Neural progenitor cell (in vitro differentiated cells): ENCODE data around the gene PTPRN2. TPM values are rescaled to one million over a fixed set of nuclear protein-coding genes. Genes with fewer than 3 reads are reported as not detected.
A peak's percentile ranks its signal among the peaks of the same experiment; 100 is the strongest.

ENCODE experiments used
- DNase-seq: peaks from one replicate; pipeline ENCODE4 v3.0.0-alpha.2; 2016; ENCODE audit warnings: low spot score
- H2AFZ ChIP-seq: fragments of 200-600 bp; sonication (generic); replicated peaks from 2 replicates; pipeline ENCODE4 v1.6.1; 2016; ENCODE audit warnings: antibody characterized with exemption
- H3F3A ChIP-seq: fragments of 200-600 bp; sonication (generic); 2 replicates; pipeline ENCODE4 v1.6.1; 2016; ENCODE audit warnings: antibody characterized with exemption, low read depth
- H3K27ac ChIP-seq: fragments of 200-600 bp; sonication (generic); 2 replicates; pipeline ENCODE4 v1.5.1; 2016; ENCODE audit warnings: mild to moderate bottlenecking
- H3K27me3 ChIP-seq: fragments of 200-600 bp; sonication (generic); 2 replicates; pipeline ENCODE4 v1.6.1; 2016; ENCODE audit warnings: mild to moderate bottlenecking, moderate library complexity
- H3K36me3 ChIP-seq: fragments of 200-600 bp; sonication (generic); 2 replicates; pipeline ENCODE4 v1.5.1; 2016
- H3K4me1 ChIP-seq: fragments of 200-600 bp; sonication (generic); 2 replicates; pipeline ENCODE4 v1.6.1; 2016; ENCODE audit warnings: mixed run types
- H3K4me2 ChIP-seq: fragments of 200-600 bp; sonication (generic); 2 replicates; pipeline ENCODE4 v1.6.1; 2016
- H3K4me3 ChIP-seq: fragments of 200-600 bp; sonication (generic); 2 replicates; pipeline ENCODE4 v1.5.1; 2016
- H3K79me2 ChIP-seq: fragments of 200-600 bp; sonication (generic); 2 replicates; pipeline ENCODE4 v1.6.1; 2016; ENCODE audit warnings: low read depth
- H3K9ac ChIP-seq: fragments of 200-600 bp; sonication (generic); 2 replicates; pipeline ENCODE4 v1.6.1; 2016
- H3K9me3 ChIP-seq: fragments of 200-600 bp; sonication (generic); 2 replicates; pipeline ENCODE4 v1.5.1; 2016; ENCODE audit warnings: low read depth
- H4K20me1 ChIP-seq: fragments of 200-600 bp; sonication (generic); 2 replicates; pipeline ENCODE4 v1.6.1; 2016; ENCODE audit warnings: low read depth
- H3K27ac Mint-ChIP-seq: 3 replicates; pipeline ENCODE4 v1.8.0; 2021; ENCODE audit warnings: mixed read lengths
- H3K27me3 Mint-ChIP-seq: 2 replicates; pipeline ENCODE4 v1.8.0; 2022; ENCODE audit warnings: low read depth, mild to moderate bottlenecking, inconsistent platforms, moderate library complexity, mixed read lengths; ENCODE audit not compliant: insufficient read depth
- H3K36me3 Mint-ChIP-seq: 3 replicates; pipeline ENCODE4 v1.8.0; 2021; ENCODE audit warnings: mixed read lengths
- H3K4me1 Mint-ChIP-seq: 3 replicates; pipeline ENCODE4 v1.8.0; 2021; ENCODE audit warnings: mixed read lengths
- H3K4me3 Mint-ChIP-seq: 3 replicates; pipeline ENCODE4 v1.8.0; 2021; ENCODE audit warnings: mild to moderate bottlenecking, moderate library complexity, mixed read lengths
- H3K9me3 Mint-ChIP-seq: 3 replicates; pipeline ENCODE4 v1.8.0; 2020; ENCODE audit warnings: mixed read lengths
- EZH2 ChIP-seq: fragments of 200-600 bp; sonication (generic); IDR thresholded peaks from 2 replicates; pipeline ENCODE4 v1.6.1; 2017; ENCODE audit warnings: antibody characterized with exemption, mild to moderate bottlenecking, moderate library complexity
- EZH2phosphoT487 ChIP-seq: fragments of 200-600 bp; sonication (generic); IDR thresholded peaks from 2 replicates; pipeline ENCODE4 v1.6.1; 2017; ENCODE audit warnings: antibody characterized with exemption
- total RNA-seq: library from RNA; depleted of rRNA; stranded (reverse); fragments of >200 nt; gene quantifications from 2 replicates; pipeline ENCODE4 v1.2.3, GENCODE V29; 2015; ENCODE audit warnings: low replicate concordance
- TF ChIP-seq, protein P1 (sequence below): fragments of 200-600 bp; sonication (generic); IDR thresholded peaks from 2 replicates; pipeline ENCODE4 v1.5.1; 2017; ENCODE audit warnings: antibody characterized with exemption, mild to moderate bottlenecking

The PTPRN2 gene
- total RNA-seq, 1 donor from 2014 or later: 3.0 TPM

DNA sequence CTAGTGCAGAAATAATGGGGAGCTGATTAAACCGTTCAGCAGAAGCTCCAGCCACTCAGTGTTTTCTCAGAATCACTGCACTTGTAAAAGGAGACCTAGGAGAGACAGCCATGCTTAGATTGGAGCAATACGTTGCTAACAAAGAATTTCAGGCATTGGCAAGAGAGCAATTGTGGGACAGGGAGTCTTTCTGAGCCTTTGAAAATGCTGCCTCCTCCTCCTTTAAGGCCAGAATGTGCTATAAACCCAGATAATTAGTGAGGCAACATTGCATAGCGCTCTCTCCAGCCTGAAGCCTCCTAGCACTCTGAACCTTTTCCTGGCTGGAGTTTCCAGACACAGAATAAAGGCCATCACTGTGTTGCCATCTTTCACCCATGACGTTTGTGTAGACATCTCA lies 18.5 kb upstream of the PTPRN2 start:
- no peaks in the 10 kb centered on the region for H3K79me2 ChIP-seq

DNA sequence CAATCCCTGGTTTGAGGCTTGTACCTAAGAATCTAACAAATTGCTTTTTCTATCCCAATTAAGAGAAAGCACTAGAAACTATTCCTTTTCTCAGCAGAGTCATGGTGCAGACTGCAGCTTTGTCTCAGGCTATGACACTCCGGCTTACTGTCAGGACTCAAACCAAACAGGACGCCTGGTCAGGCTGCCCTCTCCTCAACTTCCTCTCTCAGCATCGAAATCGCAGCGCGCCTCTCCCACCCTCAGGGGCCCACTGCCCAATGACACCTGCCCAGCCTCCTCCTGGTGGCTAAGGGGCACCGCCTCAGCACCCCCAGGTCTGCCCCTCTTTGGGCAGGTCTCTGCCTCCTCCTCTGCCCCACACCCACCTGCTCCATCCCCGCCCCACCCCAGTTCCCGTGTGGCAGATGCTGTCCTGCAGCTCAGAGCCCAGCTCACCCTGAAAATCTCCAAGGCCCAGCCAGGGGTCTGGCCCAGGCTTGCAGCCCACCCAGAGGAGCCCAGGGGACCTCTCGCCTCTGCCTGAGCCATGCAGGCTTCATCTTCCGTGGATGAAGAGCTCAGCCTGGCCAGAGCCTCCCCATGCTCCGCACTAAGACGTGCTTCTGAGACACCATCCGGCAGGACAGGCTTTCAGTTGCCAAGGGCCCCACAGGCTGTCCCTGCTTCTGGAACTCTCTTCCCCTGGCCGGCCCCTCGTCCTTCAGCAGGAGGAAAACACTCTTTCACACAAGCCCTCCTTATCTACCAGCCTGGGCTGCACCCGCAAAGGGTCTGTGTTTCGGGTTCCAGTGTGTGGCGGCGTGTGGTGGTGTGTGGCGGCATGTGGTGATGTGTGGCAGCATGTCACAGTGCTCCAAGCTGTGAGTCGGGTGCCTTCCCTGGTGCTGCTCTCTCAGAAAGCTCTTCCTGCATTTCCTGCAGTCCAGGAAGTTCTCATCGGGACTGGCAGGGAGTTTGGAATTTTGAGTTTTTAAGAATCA lies 16.4 kb upstream of the PTPRN2 start:
- Histone ChIP-seq H3K27me3 (no peaks in the 10 kb centered on the region), H4K20me1 (no peaks in the 10 kb centered on the region), H3K36me3 (no peaks in the 10 kb centered on the region), H3K27ac (no peak overlapping the region), H3K9ac (no peak overlapping the region), H3K4me2 (no peak overlapping the region), H2AFZ (no peak overlapping the region), H3K4me3 (no peak overlapping the region), H3K79me2 (no peaks in the 10 kb centered on the region), H3K4me1 (no peaks in the 10 kb centered on the region), H3K9me3 (no peaks in the 10 kb centered on the region), H3F3A (no peaks in the 10 kb centered on the region)
- Mint-ChIP-seq H3K36me3 (no peaks in the 10 kb centered on the region), H3K4me1 (no peaks in the 10 kb centered on the region), H3K4me3 (no peak overlapping the region), H3K27ac (peak overlapping the region; percentile 82), H3K27me3 (no peaks in the 10 kb centered on the region), H3K9me3 (no peaks in the 10 kb centered on the region)
- no peak for DNase-seq
- TF ChIP-seq EZH2 (no peak), EZH2phosphoT487 (no peak)
- TF ChIP-seq, protein P1, sequence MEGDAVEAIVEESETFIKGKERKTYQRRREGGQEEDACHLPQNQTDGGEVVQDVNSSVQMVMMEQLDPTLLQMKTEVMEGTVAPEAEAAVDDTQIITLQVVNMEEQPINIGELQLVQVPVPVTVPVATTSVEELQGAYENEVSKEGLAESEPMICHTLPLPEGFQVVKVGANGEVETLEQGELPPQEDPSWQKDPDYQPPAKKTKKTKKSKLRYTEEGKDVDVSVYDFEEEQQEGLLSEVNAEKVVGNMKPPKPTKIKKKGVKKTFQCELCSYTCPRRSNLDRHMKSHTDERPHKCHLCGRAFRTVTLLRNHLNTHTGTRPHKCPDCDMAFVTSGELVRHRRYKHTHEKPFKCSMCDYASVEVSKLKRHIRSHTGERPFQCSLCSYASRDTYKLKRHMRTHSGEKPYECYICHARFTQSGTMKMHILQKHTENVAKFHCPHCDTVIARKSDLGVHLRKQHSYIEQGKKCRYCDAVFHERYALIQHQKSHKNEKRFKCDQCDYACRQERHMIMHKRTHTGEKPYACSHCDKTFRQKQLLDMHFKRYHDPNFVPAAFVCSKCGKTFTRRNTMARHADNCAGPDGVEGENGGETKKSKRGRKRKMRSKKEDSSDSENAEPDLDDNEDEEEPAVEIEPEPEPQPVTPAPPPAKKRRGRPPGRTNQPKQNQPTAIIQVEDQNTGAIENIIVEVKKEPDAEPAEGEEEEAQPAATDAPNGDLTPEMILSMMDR: no peak

More for the DNA sequence above, 18.5 kb upstream of the PTPRN2 start:
- DNase-seq: no peak
- Histone ChIP-seq H3K27ac (no peak overlapping the region), H3K9ac (no peak overlapping the region), H4K20me1 (no peaks in the 10 kb centered on the region), H3K4me1 (no peaks in the 10 kb centered on the region), H3K36me3 (no peaks in the 10 kb centered on the region), H3K4me3 (no peak overlapping the region), H3K27me3 (no peaks in the 10 kb centered on the region), H3K4me2 (no peak overlapping the region), H3K9me3 (no peaks in the 10 kb centered on the region), H3F3A (no peaks in the 10 kb centered on the region), H2AFZ (no peak overlapping the region)
- TF ChIP-seq, protein P1: no peak
- TF ChIP-seq EZH2phosphoT487: no peak
- no peak for TF ChIP-seq EZH2
- Mint-ChIP-seq H3K4me1 (no peaks in the 10 kb centered on the region), H3K27me3 (no peaks in the 10 kb centered on the region), H3K9me3 (no peaks in the 10 kb centered on the region), H3K4me3 (no peak overlapping the region), H3K27ac (peak overlapping the region; percentile 33), H3K36me3 (no peaks in the 10 kb centered on the region)

DNA sequence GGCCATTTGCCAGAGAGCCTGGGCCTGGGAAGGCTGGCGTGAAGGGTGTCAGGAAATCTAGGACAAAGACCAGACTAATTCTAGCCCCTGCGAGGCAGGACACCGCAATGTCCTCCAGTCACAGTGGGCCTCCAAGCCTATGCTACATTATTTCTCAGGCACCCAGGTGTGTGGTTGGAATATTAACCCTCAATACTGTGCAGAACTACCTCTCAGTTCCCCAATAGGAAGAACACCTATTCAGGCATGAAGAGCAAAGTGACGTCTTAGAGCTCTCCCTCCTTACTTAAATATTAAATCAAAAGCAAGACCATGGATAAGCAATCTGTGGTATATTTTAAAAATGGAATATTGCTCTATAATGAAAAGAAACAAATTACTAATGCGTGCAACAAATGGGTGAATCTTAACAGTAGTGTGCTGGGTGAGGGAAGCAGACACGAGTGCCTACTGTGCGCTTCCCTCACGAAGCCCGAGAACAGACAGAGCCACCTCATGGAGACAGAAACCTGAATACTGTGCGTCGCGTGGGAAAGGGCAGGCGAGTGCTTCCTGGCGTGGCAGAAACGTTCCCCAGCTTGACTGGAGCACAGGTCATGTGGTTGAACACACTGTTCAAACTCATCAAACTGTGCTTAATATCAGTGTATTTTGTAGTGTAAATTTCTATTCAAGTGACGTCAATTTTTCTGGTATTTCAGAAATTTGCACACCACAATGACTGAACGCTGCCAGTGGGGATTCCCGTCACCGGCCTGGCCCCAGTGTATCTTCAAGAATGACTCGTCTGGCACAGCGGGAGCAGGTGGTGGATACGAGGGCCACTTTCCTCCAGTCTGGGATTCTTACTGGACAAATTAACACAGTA lies 15.5 kb upstream of the PTPRN2 start:
- no peak for TF ChIP-seq EZH2phosphoT487
- TF ChIP-seq EZH2: no peak
- TF ChIP-seq, protein P1: no peak
- no peaks in the 10 kb centered on the region for H3F3A ChIP-seq
- H3K27ac ChIP-seq: no peak overlapping the region
- H3K79me2 ChIP-seq: no peaks in the 10 kb centered on the region
- no peaks in the 10 kb centered on the region for H3K27me3 ChIP-seq
- H3K9me3 ChIP-seq: no peaks in the 10 kb centered on the region
- Mint-ChIP-seq H3K9me3 (no peaks in the 10 kb centered on the region), H3K27me3 (no peaks in the 10 kb centered on the region), H3K4me3 (no peak overlapping the region), H3K36me3 (no peaks in the 10 kb centered on the region), H3K4me1 (no peaks in the 10 kb centered on the region), H3K27ac (no peak overlapping the region)
- no peak for DNase-seq
- H3K4me3 ChIP-seq: no peak overlapping the region
- no peak overlapping the region for H3K9ac ChIP-seq
- H2AFZ ChIP-seq: no peak overlapping the region
- no peaks in the 10 kb centered on the region for H3K4me1 ChIP-seq
- H3K36me3 ChIP-seq: no peaks in the 10 kb centered on the region
- no peaks in the 10 kb centered on the region for H4K20me1 ChIP-seq
- no peak overlapping the region for H3K4me2 ChIP-seq
